H1 (cell line): ENCODE measurements around the gene SLC16A8. TPM values are rescaled to one million over a fixed set of nuclear protein-coding genes. Genes with fewer than 3 reads are reported as not detected.

Experiments used
- CTCF ChIP-seq, 3 experiments: IDR thresholded peaks; 1 replicate in 2 of 3; 2 replicates in 1 of 3; pipeline versions ENCODE4 v1.5.1 to v1.6.1; 2011; ENCODE audit warnings: low read length in 3 of 3, mild to moderate bottlenecking in 3 of 3, inconsistent platforms in 2 of 3, low read depth in 1 of 3, moderate library complexity in 1 of 3; ENCODE audit not compliant: insufficient read depth in 1 of 3; ENCODE audit errors: control extremely low read depth in 1 of 3
- E2F6 ChIP-seq: IDR thresholded peaks from 2 replicates; pipeline ENCODE4 v1.6.1; 2012; ENCODE audit warnings: inconsistent platforms
- EP300 ChIP-seq, 2 experiments: IDR thresholded peaks; 1 replicate in 1 of 2; 2 replicates in 1 of 2; pipeline ENCODE4 v1.6.1; 2011 to 2012; ENCODE audit warnings: low read depth in 2 of 2, low read length in 2 of 2, mild to moderate bottlenecking in 2 of 2, borderline replicate concordance in 1 of 2, inconsistent platforms in 1 of 2, moderate library complexity in 1 of 2
- RAD21 ChIP-seq, 2 experiments: IDR thresholded peaks in 1 of 2; conservative IDR thresholded peaks in 1 of 2; 2 replicates each; pipeline ENCODE4 v1.6.1; 2011; ENCODE audit warnings: low read depth in 2 of 2, low read length in 2 of 2, improper control_type of control experiment in 1 of 2, inconsistent platforms in 1 of 2, mild to moderate bottlenecking in 1 of 2, moderate library complexity in 1 of 2
- TCF12 ChIP-seq: IDR thresholded peaks from 2 replicates; pipeline ENCODE4 v1.6.1; 2011; ENCODE audit warnings: low read depth, mild to moderate bottlenecking, low read length
- TEAD4 ChIP-seq: IDR thresholded peaks from 2 replicates; pipeline ENCODE4 v1.6.1; 2012; ENCODE audit warnings: low read depth, low read length, inconsistent platforms, mixed read lengths
- polyA plus RNA-seq, 7 experiments: library from polyadenylated mRNA; depleted of rRNA in 3 of 7; stranded (reverse) in 5 of 7; unstranded in 2 of 7; fragments of >200 nt in 5 of 7; fragments of 200-250 nt in 2 of 7; gene quantifications; 1 replicate in 5 of 7; 2 replicates in 1 of 7; 4 replicates in 1 of 7; pipeline versions ENCODE4 v1.2.1 to v1.2.3, GENCODE V29; 2011 to 2013; ENCODE audit warnings: missing spikeins in 2 of 7, mixed read lengths in 2 of 7
- total RNA-seq: library from RNA; stranded (reverse); fragmentation: NEBNext Ultra II Directional; extraction: Animal tissue kit (Norgen Biotek cat#: 25700); gene quantifications from 2 replicates; pipeline ENCODE4 v1.2.1, GENCODE V29; 2021

SLC16A8 gene
- total and polyA plus RNA-seq, 2 of the 8 experiments (the other 6 are each of a cell fraction or from before 2014, with no cell fraction given): 0.70 TPM; not detected in 1

GRCh38 chr22:38114484-38115398 lies 30.8 kb upstream of the SLC16A8 start (continued):
- TF ChIP-seq TEAD4 (no peak), E2F6 (no peak), TCF12 (no peak), RAD21 (IDR thresholded peaks at IDR 0.05 in 1 of 2, conservative IDR thresholded peaks at IDR 0.05 in 1 of 2; ENCODE audit: low read depth in 2 of 2, low read length in 2 of 2) (peak; percentile 70 to 81), EP300 (IDR thresholded peaks at IDR 0.05; ENCODE audit: borderline replicate concordance in 1 of 2, low read depth in 2 of 2, low read length in 2 of 2) (no peak; a peak in 1 of 3 replicates), CTCF (IDR thresholded peaks at IDR 0.05; ENCODE audit: control extremely low read depth in 1 of 3, insufficient read depth in 1 of 3, low read depth in 1 of 3, low read length in 3 of 3) (peak; percentile 93 to 98 (median 98))
